Right lobe of liver (tissue), 6 donors: Measurements from ENCODE around the gene DNASE2. TPM values are rescaled to one million over a fixed set of nuclear protein-coding genes. Genes with fewer than 3 reads are reported as not detected.

ENCODE experiments used
- ATAC-seq, 4 donors: fragments of 200-7000 bp; cut with Tn5 transposase; one replicate each; pipeline ENCODE4 v1.9.1; 2020; ENCODE audit warnings: mild to moderate bottlenecking in 4 of 4, moderate library complexity in 4 of 4
- DNase-seq, 3 donors: peaks; one replicate each; pipeline ENCODE4 v3.0.0-alpha.2; 2020
- H3K27ac ChIP-seq, 3 donors: fragments of 200-600 bp; one replicate each; pipeline ENCODE4 v1.8.0; 2022
- H3K27me3 ChIP-seq, 2 donors: fragments of 200-600 bp; one replicate each; pipeline ENCODE4 v1.8.0; 2022
- H3K36me3 ChIP-seq, 4 donors: fragments of 200-600 bp; sonication (generic) in 1 of 4; one replicate each; pipeline versions ENCODE4 v1.5.1 to v1.8.0; 2017 to 2022; ENCODE audit warnings: control low read depth in 1 of 4
- H3K4me1 ChIP-seq, 4 donors: fragments of 200-600 bp; sonication (generic) in 1 of 4; one replicate each; pipeline versions ENCODE4 v1.5.1 to v1.8.0; 2017 to 2022; ENCODE audit warnings: control low read depth in 1 of 4
- H3K4me3 ChIP-seq, 3 donors: fragments of 200-600 bp; one replicate each; pipeline ENCODE4 v1.8.0; 2022
- H3K9me3 ChIP-seq, 4 donors: fragments of 200-600 bp; sonication (generic) in 1 of 4; one replicate each; pipeline versions ENCODE4 v1.5.1 to v1.8.0; 2017 to 2022; ENCODE audit warnings: control low read depth in 1 of 4
- POLR2A ChIP-seq: fragments of 450-650 bp; IDR thresholded peaks from one replicate; pipeline ENCODE4 v1.6.1; 2017; ENCODE audit warnings: antibody characterized with exemption, mild to moderate bottlenecking
- WGBS: methylation state at CpG from one replicate; pipeline ENCODE4 v1.1.6; 2018; ENCODE audit warnings: low coverage, low lambda C conversion rate; ENCODE audit not compliant: insufficient coverage; ENCODE audit errors: missing lambda C conversion rate; 5-methylcytosine and 5-hydroxymethylcytosine counted together
- intact Hi-C, 2 donors: fragments of 100-400 bp; cut with DNase I; formaldehyde crosslinking; loops; one replicate each; pipeline versions ENCODE4 v1.11.2 to v1.14.1; 2022
- total RNA-seq, 6 experiments: library from RNA; depleted of rRNA in 2 of 6; stranded (reverse); fragments of >200 nt in 2 of 6; fragmentation: NEBNext Ultra II Directional in 3 of 6; extraction: Animal tissue kit (Norgen Biotek cat#: 25700) in 3 of 6; gene quantifications; one replicate each; pipeline versions ENCODE4 v1.1.0 to v1.2.4, GENCODE V29; 2016 to 2023
- TF ChIP-seq, protein P1 (sequence below), 4 donors: fragments of 200-600 bp in 3 of 4; fragments of 450-650 bp in 1 of 4; IDR thresholded peaks; one replicate each; pipeline versions ENCODE4 v1.5.1 to v1.8.0; 2016 to 2022; ENCODE audit warnings: antibody characterized with exemption in 4 of 4, mild to moderate bottlenecking in 2 of 4
- donor health status: DM: no; HTN: yes; CAD: no.
- donor health status: DM: no; HTN: no; CAD: no.
- donor health status: DM: no; HTN: no; CAD: no.
- donor health status: DM: no; HTN: yes; CAD: no.
- donor health status: DM: no; HTN: yes; CAD: no.

The DNASE2 gene
- total RNA-seq, 6 experiments from 2014 or later: 18.2 to 36.3 (median 26.8) TPM

DNA sequence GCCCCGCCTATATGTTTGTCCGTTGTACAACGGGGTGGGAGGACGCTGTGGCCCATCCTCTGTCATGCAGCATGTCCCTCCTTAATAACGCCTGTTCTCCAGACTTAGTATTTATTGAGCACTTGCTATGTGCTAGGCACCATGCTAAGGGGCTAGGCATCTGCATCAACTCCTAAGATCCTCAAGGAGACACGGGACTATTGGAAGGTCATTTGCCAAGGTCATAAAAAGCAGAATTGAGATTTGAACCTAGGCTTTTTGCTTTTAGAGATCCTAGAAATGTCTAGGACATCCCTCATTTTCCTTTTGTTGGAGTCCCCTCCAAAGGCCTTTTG, 44.8 kb downstream of the DNASE2 start:
- no peak for DNase-seq
- H3K36me3 ChIP-seq: no peaks in the 10 kb centered on the region
- H3K4me3 ChIP-seq: no peak overlapping the region
- ATAC-seq: no peak
- intact Hi-C loops: no loop called here
- TF ChIP-seq POLR2A: no peak
- TF ChIP-seq, protein P1, sequence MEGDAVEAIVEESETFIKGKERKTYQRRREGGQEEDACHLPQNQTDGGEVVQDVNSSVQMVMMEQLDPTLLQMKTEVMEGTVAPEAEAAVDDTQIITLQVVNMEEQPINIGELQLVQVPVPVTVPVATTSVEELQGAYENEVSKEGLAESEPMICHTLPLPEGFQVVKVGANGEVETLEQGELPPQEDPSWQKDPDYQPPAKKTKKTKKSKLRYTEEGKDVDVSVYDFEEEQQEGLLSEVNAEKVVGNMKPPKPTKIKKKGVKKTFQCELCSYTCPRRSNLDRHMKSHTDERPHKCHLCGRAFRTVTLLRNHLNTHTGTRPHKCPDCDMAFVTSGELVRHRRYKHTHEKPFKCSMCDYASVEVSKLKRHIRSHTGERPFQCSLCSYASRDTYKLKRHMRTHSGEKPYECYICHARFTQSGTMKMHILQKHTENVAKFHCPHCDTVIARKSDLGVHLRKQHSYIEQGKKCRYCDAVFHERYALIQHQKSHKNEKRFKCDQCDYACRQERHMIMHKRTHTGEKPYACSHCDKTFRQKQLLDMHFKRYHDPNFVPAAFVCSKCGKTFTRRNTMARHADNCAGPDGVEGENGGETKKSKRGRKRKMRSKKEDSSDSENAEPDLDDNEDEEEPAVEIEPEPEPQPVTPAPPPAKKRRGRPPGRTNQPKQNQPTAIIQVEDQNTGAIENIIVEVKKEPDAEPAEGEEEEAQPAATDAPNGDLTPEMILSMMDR (IDR thresholded peaks at IDR 0.05): no peak
- H3K9me3 ChIP-seq: no peaks in the 10 kb centered on the region
- peaks cover 0 to 33% of the 10 kb centered on the region in 2 donors for H3K27me3 ChIP-seq
- 10% methylated on average over 2 of the region's 6 CpGs for WGBS
- H3K4me1 ChIP-seq: peaks cover 0 to 3% (median 0%) of the 10 kb centered on the region in 4 donors
- no peak overlapping the region for H3K27ac ChIP-seq

DNA sequence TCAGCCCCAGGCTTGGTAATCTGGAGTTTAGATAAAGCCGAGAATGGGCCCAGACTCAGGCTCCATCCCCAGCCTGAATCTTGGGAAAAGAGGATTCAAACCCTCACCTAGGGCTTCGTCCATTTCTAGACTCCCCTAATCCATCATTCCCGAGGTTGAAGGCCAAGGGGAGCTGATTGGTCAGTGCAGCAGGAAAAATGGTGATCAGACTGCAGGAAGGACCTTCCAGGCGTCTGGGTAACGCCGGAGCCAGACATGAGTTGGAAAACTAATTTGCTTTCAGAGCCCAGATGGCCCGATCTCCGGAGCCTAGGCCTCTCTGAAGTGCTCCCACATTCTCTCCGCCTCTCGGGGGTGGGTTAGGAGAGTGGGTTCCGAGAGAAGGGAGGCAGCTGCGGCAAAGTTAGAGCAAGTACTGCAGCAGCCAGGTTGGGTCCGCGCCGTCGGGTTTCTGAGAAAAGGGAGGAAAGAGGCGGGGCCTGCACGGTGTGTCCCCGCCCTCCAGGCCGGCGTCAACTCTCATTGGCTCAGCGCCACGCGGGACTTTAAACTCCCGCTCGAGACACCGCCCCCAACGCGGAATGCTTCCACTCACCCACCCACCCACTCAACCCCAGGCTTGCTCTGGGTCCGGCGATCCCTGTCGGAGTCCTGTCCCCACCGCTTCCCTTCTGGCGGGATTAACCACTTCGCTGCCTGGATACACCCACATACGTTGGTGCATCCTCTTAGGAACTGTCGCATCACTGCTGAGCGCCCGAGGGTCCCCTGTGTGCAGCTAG, 46.1 kb downstream of the DNASE2 start:
- no peaks in the 10 kb centered on the region for H3K9me3 ChIP-seq
- no peak overlapping the region for H3K4me3 ChIP-seq
- H3K27me3 ChIP-seq: peaks cover 0 to 27% of the 10 kb centered on the region in 2 donors
- intact Hi-C loops: no loop called here
- peaks cover 0 to 3% (median 0%) of the 10 kb centered on the region in 4 donors for H3K4me1 ChIP-seq
- WGBS: 5% methylated on average over 8 of the region's 39 CpGs
- no peak overlapping the region for H3K27ac ChIP-seq
- DNase-seq: no peak
- peak in 1 of 4 donors; percentile 34 for ATAC-seq
- no peaks in the 10 kb centered on the region for H3K36me3 ChIP-seq
- TF ChIP-seq, protein P1 (IDR thresholded peaks at IDR 0.05): no peak
- no peak for TF ChIP-seq POLR2A

DNA sequence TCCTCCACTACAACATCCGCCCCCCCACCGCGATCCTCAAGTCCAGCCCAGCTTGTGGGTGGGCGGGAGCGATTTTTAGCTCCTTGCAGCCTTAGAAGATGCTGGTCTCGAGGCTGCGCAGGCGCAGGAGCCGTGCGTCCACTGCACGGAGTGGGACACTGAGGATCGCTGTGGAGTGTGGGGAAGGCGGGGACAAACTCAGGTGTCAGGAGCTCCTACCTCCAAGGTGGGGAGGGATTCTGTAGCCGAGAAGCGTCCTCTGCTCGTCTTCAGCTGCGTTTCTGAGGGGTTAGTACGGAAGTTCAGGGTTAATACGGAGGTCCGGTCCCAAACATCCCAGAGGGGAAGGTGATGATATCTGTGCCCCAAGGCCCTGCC, 46.7 kb downstream of the DNASE2 start, which contains the start of gene RTBDN:
Gene RTBDN (minus strand): TSS at position 14 of the 378 bp plus-strand sequence. CDS start 4,600 bp downstream, outside the sequence.
- Histone ChIP-seq H3K4me3 (peak within 1 kb of the TSS in 2 of 3 donors; percentile 7 to 12), H3K4me1 (peaks cover 0 to 3% (median 0%) of the 10 kb centered on the region in 4 donors), H3K9me3 (no peaks in the 10 kb centered on the region), H3K27me3 (peaks cover 0 to 27% of the 10 kb centered on the region in 2 donors), H3K36me3 (no peaks in the 10 kb centered on the region), H3K27ac (no peak within 1 kb of the TSS)
- intact Hi-C loops: no loop called here
- WGBS: 3% methylated on average over 9 of the region's 20 CpGs
- no peak for TF ChIP-seq POLR2A
- TF ChIP-seq, protein P1 (IDR thresholded peaks at IDR 0.05): no peak
- ATAC-seq (no peak), DNase-seq (no peak)

DNA sequence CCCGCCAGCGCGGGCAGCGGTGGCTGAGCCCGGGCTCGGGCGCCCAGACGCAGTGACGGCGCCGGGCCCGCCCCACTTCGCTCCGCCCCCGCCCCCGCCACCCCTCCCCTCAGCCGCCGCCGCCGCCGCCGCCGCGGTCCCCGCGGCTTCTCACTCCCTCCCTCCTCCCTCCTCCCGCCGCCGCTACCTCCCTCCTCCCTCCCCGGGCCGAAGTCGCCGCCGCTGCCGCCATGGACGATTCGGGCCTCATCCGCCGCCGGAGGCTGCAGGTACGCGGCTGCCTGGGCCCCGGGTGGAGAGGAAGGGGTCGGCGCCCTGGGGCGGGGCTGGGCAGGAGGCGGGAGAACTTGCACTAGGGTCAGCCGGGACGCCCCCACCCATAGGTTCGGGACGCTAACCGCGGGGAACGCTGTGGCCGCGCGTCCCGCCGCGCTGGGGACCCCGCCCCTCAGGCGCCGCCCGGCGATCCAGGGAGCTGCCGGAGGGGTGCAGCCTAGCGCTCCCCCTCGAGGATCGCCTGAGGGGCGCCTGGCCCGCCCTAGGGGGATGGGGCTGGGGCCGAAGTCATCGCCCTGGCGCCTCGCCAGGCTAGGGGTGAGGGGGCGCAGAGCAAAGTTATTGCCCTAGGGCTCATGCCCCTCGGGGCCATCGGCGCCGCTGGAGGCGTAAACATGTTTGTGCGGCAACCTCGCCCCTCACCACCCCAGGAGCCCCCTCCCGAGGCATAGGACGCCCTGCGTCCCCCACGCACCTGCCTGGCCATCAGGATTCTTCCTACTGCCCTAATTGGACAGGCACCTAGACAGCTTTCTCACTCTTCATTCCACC, 47.3 kb downstream of the DNASE2 start:
- Histone ChIP-seq H3K27ac (no peak overlapping the region), H3K9me3 (no peaks in the 10 kb centered on the region), H3K4me3 (peak overlapping the region in 2 of 3 donors; percentile 7 to 12), H3K27me3 (peaks cover 0 to 27% of the 10 kb centered on the region in 2 donors), H3K4me1 (peaks cover 0 to 3% (median 0%) of the 10 kb centered on the region in 4 donors), H3K36me3 (no peaks in the 10 kb centered on the region)
- DNase-seq (no peak), ATAC-seq (peak in 3 of 4 donors; percentile 6 to 21 (median 15))
- TF ChIP-seq, protein P1 (IDR thresholded peaks at IDR 0.05): no peak
- no peak for TF ChIP-seq POLR2A
- intact Hi-C loops: no loop called here
- 2% methylated on average over 44 of the region's 87 CpGs for WGBS
